ENCODE results near the gene RBM12.

GRCh38 chr20:35640724-35641123, 24.0 kb downstream of the RBM12 start:
- TF ChIP-seq EZH2 (IDR thresholded peaks at IDR 0.05; ENCODE audit: borderline replicate concordance, insufficient read depth, low read length, poor library complexity, severe bottlenecking) = no peak
- no peak for TF ChIP-seq CTCF (IDR thresholded peaks at IDR 0.05; ENCODE audit: poor library complexity, severe bottlenecking)
- no peak for TF ChIP-seq TAF1 (IDR thresholded peaks at IDR 0.05; ENCODE audit: low read depth)
- TF ChIP-seq EP300 (conservative IDR thresholded peaks at IDR 0.05; ENCODE audit: poor library complexity, severe bottlenecking) = no peak
- TF ChIP-seq REST (IDR thresholded peaks at IDR 0.05; ENCODE audit: borderline replicate concordance) = no peak
- TF ChIP-seq POLR2AphosphoS5 (IDR thresholded peaks at IDR 0.05) = no peak
- no peak for TF ChIP-seq SMC3 (conservative IDR thresholded peaks at IDR 0.05; ENCODE audit: poor library complexity)

Measured in neural cell (in vitro differentiated cells).